ENCODE measurements around the gene MSRB3.

Gene MSRB3

GRCh38 chr12:65343801-65344200, 65.3 kb downstream of the MSRB3 start:
- 79% methylated on average over 1 of the region's 1 CpG for WGBS
- Histone ChIP-seq H3K27ac (ENCODE audit: low read depth, low read length) (no peak overlapping the region), H3K9ac (ENCODE audit: low read depth, low read length) (no peak overlapping the region), H3K4me3 (ENCODE audit: low read length) (no peak overlapping the region), H3K27me3 (ENCODE audit: insufficient read depth, low read length) (no peaks in the 10 kb centered on the region), H3K36me3 (ENCODE audit: insufficient read depth, low read length) (no peaks in the 10 kb centered on the region), H3K4me1 (ENCODE audit: insufficient read depth, low read length) (no peaks in the 10 kb centered on the region), H3K9me3 (ENCODE audit: insufficient read depth, low read depth, low read length) (no peaks in the 10 kb centered on the region)

DNA sequence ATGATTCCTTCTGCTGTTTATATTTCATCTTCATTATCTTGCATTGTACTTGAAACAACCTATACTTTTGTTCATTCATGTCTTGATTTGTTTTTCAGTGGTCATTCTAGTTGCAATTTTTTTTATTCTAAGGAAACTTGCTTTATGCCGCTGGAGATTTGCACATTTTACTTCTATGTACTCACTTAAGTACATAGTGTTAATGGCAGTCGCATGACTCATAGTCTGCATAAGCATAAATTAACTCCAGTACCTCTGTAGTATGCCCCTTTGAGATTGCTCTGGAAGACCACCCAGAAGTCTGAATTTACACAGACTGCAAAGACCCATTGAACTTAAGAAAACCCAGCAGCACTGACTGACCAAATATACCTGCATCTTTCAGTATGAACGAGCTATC, 77.0 kb downstream of the MSRB3 start:
- Histone ChIP-seq H3K27ac (ENCODE audit: low read depth, low read length) (no peak overlapping the region), H3K4me3 (ENCODE audit: low read length) (no peak overlapping the region), H3K9ac (ENCODE audit: low read depth, low read length) (no peak overlapping the region), H3K36me3 (ENCODE audit: insufficient read depth, low read length) (no peaks in the 10 kb centered on the region), H3K4me1 (ENCODE audit: insufficient read depth, low read length) (no peaks in the 10 kb centered on the region), H3K27me3 (ENCODE audit: insufficient read depth, low read length) (no peaks in the 10 kb centered on the region), H3K9me3 (ENCODE audit: insufficient read depth, low read depth, low read length) (no peaks in the 10 kb centered on the region)
- 85% methylated on average over 3 of the region's 3 CpGs for whole genome bisulfite sequencing

DNA sequence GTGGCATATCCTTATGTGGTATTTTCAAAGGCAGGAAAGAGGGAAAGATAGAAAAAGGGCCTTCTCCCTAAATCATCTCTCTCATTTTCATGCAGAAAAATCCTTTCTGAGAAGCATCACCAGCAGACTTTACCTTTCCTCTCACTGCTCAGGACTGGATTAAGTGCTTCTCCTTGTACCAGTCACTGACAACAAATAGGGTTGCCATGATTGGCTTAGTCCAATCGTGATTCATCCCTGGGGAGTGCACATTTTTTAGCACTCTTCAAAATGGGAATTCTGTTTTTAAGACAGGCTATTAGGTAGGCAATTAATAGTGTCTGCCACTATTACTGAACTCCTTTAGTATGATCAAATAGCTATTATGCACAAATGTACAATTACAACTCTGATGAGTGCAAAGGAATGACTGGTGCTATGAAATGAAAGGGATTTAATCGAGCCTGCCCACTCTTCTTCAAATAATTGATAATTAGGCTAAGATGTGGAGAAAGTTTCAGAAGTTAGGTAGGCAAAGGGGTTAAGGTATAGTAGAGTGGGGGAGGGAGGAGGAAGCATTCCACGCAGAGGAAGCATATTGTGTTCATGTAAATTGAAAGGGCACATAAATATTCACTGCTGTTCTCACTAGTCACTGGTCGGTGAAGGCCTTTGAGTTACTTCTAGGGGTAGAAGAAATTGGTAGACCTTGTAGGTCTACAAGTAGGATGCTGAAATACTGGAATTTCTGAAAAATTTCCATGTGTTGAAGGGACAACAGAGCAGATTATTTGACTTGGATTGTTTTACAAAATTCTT, 84.0 kb downstream of the MSRB3 start:
- 55% methylated on average over 4 of the region's 4 CpGs for WGBS
- Histone ChIP-seq H3K36me3 (ENCODE audit: insufficient read depth, low read length) (no peaks in the 10 kb centered on the region), H3K27me3 (ENCODE audit: insufficient read depth, low read length) (no peaks in the 10 kb centered on the region), H3K9me3 (ENCODE audit: insufficient read depth, low read depth, low read length) (no peaks in the 10 kb centered on the region), H3K27ac (ENCODE audit: low read depth, low read length) (no peak overlapping the region), H3K4me1 (ENCODE audit: insufficient read depth, low read length) (peaks cover 10% of the 10 kb centered on the region), H3K9ac (ENCODE audit: low read depth, low read length) (no peak overlapping the region), H3K4me3 (ENCODE audit: low read length) (no peak overlapping the region)

GRCh38 chr12:65364046-65364445, 85.6 kb downstream of the MSRB3 start:
- no peak overlapping the region for H3K4me3 ChIP-seq (ENCODE audit: low read length)
- peaks cover 10% of the 10 kb centered on the region for H3K4me1 ChIP-seq (ENCODE audit: insufficient read depth, low read length)
- no peaks in the 10 kb centered on the region for H3K9me3 ChIP-seq (ENCODE audit: insufficient read depth, low read depth, low read length)
- 89% methylated on average over 1 of the region's 1 CpG for WGBS
- H3K9ac ChIP-seq (ENCODE audit: low read depth, low read length) = no peak overlapping the region
- H3K27ac ChIP-seq (ENCODE audit: low read depth, low read length) = no peak overlapping the region
- H3K27me3 ChIP-seq (ENCODE audit: insufficient read depth, low read length) = no peaks in the 10 kb centered on the region
- no peaks in the 10 kb centered on the region for H3K36me3 ChIP-seq (ENCODE audit: insufficient read depth, low read length)

- Histone ChIP-seq H3K36me3 (ENCODE audit: insufficient read depth, low read length) (no peaks in the 10 kb centered on the region), H3K9me3 (ENCODE audit: insufficient read depth, low read depth, low read length) (no peaks in the 10 kb centered on the region), H3K27ac (ENCODE audit: low read depth, low read length) (no peak overlapping the region), H3K4me3 (ENCODE audit: low read length) (no peak overlapping the region), H3K4me1 (ENCODE audit: insufficient read depth, low read length) (peaks cover 7% of the 10 kb centered on the region), H3K27me3 (ENCODE audit: insufficient read depth, low read length) (no peaks in the 10 kb centered on the region), H3K9ac (ENCODE audit: low read depth, low read length) (no peak overlapping the region)
These were observed 88.9 kb downstream of the MSRB3 start for GRCh38 chr12:65367396-65367795.

DNA sequence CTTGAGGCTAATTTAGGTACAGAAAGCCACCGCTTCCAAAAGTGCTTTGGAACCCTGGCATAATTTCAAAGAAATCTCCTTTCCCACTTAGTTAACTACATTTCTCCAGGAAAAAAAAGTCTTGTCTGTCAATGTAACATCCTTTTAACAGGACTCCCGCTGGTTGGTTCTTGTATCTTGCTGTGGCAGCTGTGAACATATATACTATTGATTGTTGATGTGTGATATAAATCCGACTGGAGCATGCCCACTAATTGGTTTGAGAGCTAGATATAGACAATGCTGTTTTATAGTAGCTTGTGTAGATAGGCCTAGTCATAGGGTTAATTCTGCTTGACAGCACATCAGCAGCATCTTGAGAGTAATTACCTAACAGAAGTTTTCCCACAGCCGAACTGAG, 89.6 kb downstream of the MSRB3 start:
- no peak overlapping the region for H3K9ac ChIP-seq (ENCODE audit: low read depth, low read length)
- no peaks in the 10 kb centered on the region for H3K27me3 ChIP-seq (ENCODE audit: insufficient read depth, low read length)
- no peaks in the 10 kb centered on the region for H3K9me3 ChIP-seq (ENCODE audit: insufficient read depth, low read depth, low read length)
- 89% methylated on average over 4 of the region's 4 CpGs for WGBS
- no peaks in the 10 kb centered on the region for H3K36me3 ChIP-seq (ENCODE audit: insufficient read depth, low read length)
- no peak overlapping the region for H3K27ac ChIP-seq (ENCODE audit: low read depth, low read length)
- H3K4me3 ChIP-seq (ENCODE audit: low read length) = no peak overlapping the region
- H3K4me1 ChIP-seq (ENCODE audit: insufficient read depth, low read length) = peaks cover under 1% of the 10 kb centered on the region; the same call in 1 of the 2 replicates

DNA sequence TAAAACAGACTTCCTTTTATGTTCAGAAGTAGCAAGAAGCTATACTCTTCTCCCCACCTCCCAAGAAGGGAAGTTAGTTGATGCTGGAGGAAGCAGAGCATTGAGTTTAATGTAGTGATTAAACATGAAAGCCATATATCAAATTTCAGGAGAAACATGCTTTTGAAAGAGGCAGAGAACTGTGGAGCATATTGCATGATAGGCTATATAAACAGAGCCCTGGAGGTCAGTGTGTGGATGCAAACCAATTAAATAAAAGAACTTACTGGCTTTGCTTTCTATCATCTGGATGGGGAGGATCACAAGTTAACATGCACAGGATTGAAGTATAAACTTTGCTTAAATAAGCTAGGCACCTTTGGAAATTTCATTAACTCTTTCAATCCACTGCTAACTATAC, 94.1 kb downstream of the MSRB3 start:
- Histone ChIP-seq H3K36me3 (ENCODE audit: insufficient read depth, low read length) (no peaks in the 10 kb centered on the region), H3K27ac (ENCODE audit: low read depth, low read length) (no peak overlapping the region), H3K4me1 (ENCODE audit: insufficient read depth, low read length) (no peaks in the 10 kb centered on the region), H3K9me3 (ENCODE audit: insufficient read depth, low read depth, low read length) (no peaks in the 10 kb centered on the region), H3K9ac (ENCODE audit: low read depth, low read length) (no peak overlapping the region), H3K27me3 (ENCODE audit: insufficient read depth, low read length) (no peaks in the 10 kb centered on the region), H3K4me3 (ENCODE audit: low read length) (no peak overlapping the region)

DNA sequence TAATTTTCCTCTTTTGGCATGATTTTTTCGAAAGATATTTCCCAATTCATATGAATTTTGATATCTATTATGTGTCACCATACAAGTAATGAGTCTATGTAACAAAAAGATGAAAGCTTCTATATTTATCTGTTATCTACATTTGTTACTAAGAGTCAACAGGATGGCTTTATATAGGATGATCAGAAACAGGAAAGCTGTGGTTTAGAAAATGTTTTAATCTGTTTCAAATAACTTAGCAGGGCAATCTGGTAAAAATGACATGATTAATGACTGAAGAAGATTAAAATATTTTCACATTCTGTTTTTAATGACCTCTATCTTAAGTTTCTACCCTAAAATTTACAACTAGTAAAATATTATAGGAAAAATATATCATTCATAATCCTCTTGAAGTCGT, 105.8 kb downstream of the MSRB3 start:
- no peaks in the 10 kb centered on the region for H3K36me3 ChIP-seq (ENCODE audit: insufficient read depth, low read length)
- H3K9ac ChIP-seq (ENCODE audit: low read depth, low read length) = no peak overlapping the region
- no CpG with 5 or more reads among the region's 2 CpGs for WGBS
- H3K27ac ChIP-seq (ENCODE audit: low read depth, low read length) = no peak overlapping the region
- H3K27me3 ChIP-seq (ENCODE audit: insufficient read depth, low read length) = no peaks in the 10 kb centered on the region
- no peaks in the 10 kb centered on the region for H3K4me1 ChIP-seq (ENCODE audit: insufficient read depth, low read length)
- no peaks in the 10 kb centered on the region for H3K9me3 ChIP-seq (ENCODE audit: insufficient read depth, low read depth, low read length)
- H3K4me3 ChIP-seq (ENCODE audit: low read length) = no peak overlapping the region

DNA sequence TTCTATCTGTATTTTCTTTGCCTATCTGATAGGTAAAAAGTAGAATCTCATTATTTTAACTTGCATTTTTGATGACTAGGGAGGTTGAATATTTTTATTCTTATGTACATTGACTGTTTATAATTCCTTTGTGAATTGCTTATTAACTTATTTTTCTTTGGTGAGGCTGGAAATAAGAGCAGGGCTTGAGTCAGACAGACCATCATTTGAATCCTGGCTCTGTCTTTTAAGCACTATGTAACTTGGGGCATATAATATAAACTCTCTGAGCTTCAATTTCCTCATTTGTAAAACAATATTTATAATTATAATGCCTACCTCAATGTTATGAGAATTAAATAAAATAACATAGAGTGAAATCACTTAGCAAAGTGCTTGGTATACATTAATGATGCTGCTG, 108.9 kb downstream of the MSRB3 start:
- H3K27me3 ChIP-seq (ENCODE audit: insufficient read depth, low read length) = no peaks in the 10 kb centered on the region
- no peak overlapping the region for H3K27ac ChIP-seq (ENCODE audit: low read depth, low read length)
- no peaks in the 10 kb centered on the region for H3K9me3 ChIP-seq (ENCODE audit: insufficient read depth, low read depth, low read length)

DNA sequence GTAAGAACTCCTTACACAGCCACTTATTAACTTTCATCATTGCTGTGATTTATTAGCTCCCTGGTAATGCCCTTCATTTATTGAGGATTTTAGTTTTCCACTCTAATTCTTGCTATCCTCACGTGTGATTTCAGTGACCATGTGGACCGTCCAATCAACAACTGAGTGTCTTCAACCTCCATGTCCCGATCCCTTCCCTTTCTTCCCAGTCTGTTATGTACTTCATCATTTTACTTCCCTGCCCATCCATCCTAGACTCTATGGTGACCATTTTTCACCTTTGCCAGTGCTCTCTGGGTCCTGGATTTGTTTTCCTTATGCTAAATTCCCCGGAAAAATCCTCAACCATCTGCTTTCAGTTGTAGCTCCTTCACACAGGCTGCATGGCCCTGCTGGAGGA, 111.0 kb downstream of the MSRB3 start:
- H3K36me3 ChIP-seq (ENCODE audit: insufficient read depth, low read length) = no peaks in the 10 kb centered on the region
- WGBS = 68% methylated on average over 4 of the region's 4 CpGs
- H3K9ac ChIP-seq (ENCODE audit: low read depth, low read length) = no peak overlapping the region
- H3K4me3 ChIP-seq (ENCODE audit: low read length) = no peak overlapping the region
- peaks cover 4% of the 10 kb centered on the region; the same call in 1 of the 2 replicates for H3K9me3 ChIP-seq (ENCODE audit: insufficient read depth, low read depth, low read length)
- no peak overlapping the region for H3K27ac ChIP-seq (ENCODE audit: low read depth, low read length)
- H3K4me1 ChIP-seq (ENCODE audit: insufficient read depth, low read length) = no peaks in the 10 kb centered on the region
- no peaks in the 10 kb centered on the region for H3K27me3 ChIP-seq (ENCODE audit: insufficient read depth, low read length)

More for the DNA sequence above, 108.9 kb downstream of the MSRB3 start:
- no peaks in the 10 kb centered on the region for H3K36me3 ChIP-seq (ENCODE audit: insufficient read depth, low read length)
- no peak overlapping the region for H3K9ac ChIP-seq (ENCODE audit: low read depth, low read length)
- no peak overlapping the region for H3K4me3 ChIP-seq (ENCODE audit: low read length)
- no peaks in the 10 kb centered on the region for H3K4me1 ChIP-seq (ENCODE audit: insufficient read depth, low read length)

- H3K36me3 ChIP-seq (ENCODE audit: insufficient read depth, low read length) = no peaks in the 10 kb centered on the region
- 95% methylated on average over 1 of the region's 1 CpG for WGBS
These were observed 113.2 kb downstream of the MSRB3 start for GRCh38 chr12:65391711-65392110.

GRCh38 chr12:65392491-65392890, 114.0 kb downstream of the MSRB3 start:
- Histone ChIP-seq H3K27me3 (ENCODE audit: insufficient read depth, low read length) (no peaks in the 10 kb centered on the region), H3K4me1 (ENCODE audit: insufficient read depth, low read length) (no peaks in the 10 kb centered on the region), H3K27ac (ENCODE audit: low read depth, low read length) (no peak overlapping the region), H3K4me3 (ENCODE audit: low read length) (no peak overlapping the region), H3K9ac (ENCODE audit: low read depth, low read length) (no peak overlapping the region), H3K9me3 (ENCODE audit: insufficient read depth, low read depth, low read length) (peaks cover 10% of the 10 kb centered on the region; the same call in 1 of the 2 replicates), H3K36me3 (ENCODE audit: insufficient read depth, low read length) (no peaks in the 10 kb centered on the region)
- WGBS = 93% methylated on average over 4 of the region's 5 CpGs

More at GRCh38 chr12:65391711-65392110, 113.2 kb downstream of the MSRB3 start:
- Histone ChIP-seq H3K4me1 (ENCODE audit: insufficient read depth, low read length) (no peaks in the 10 kb centered on the region), H3K9ac (ENCODE audit: low read depth, low read length) (no peak overlapping the region), H3K27me3 (ENCODE audit: insufficient read depth, low read length) (no peaks in the 10 kb centered on the region), H3K27ac (ENCODE audit: low read depth, low read length) (no peak overlapping the region), H3K4me3 (ENCODE audit: low read length) (no peak overlapping the region), H3K9me3 (ENCODE audit: insufficient read depth, low read depth, low read length) (peaks cover 10% of the 10 kb centered on the region; the same call in 1 of the 2 replicates)

Data from HUES64 (cell line).